HCT116 (cell line): Measurements from ENCODE around the gene IL1RN. TPM values are rescaled to one million over a fixed set of nuclear protein-coding genes. Genes with fewer than 3 reads are reported as not detected.

Experiments
- ATAC-seq: fragments of 200-7000 bp; cut with Tn5 transposase; 2 replicates; pipeline ENCODE4 v1.9.1; 2020; ENCODE audit warnings: mild to moderate bottlenecking, moderate library complexity
- BruUV-seq: library from RNA; stranded (reverse); fragments of 400-500 nt; replicated peaks from 2 replicates; lab custom pipeline; 2021; lab: Mats Ljungman, UMichigan
- CTCF ChIA-PET: fragments of 300-600 bp; sonication (Branson Sonifier 250); formaldehyde crosslinking; loops from one replicate; lab custom pipeline; 2021; ENCODE audit warnings: antibody characterized with exemption; lab: Charles Lee
- POLR2A ChIA-PET: fragments of 300-600, 350-600 bp; sonication (Branson Sonifier 250); formaldehyde crosslinking; loops from one replicate; lab custom pipeline; 2021; ENCODE audit warnings: antibody characterized with exemption; lab: Charles Lee
- RAD21 ChIA-PET, 2 experiments: fragments of 300-600 bp; sonication (Branson Sonifier 250); formaldehyde crosslinking; loops; one replicate each; lab custom pipeline; 2023; ENCODE audit warnings: low total read pairs in 2 of 2; ENCODE audit not compliant: uncharacterized antibody in 2 of 2, unreplicated experiment in 2 of 2, low non-redundant PET in 1 of 2; lab: Charles Lee
- DNase-seq: peaks from one replicate; pipeline ENCODE4 v3.0.0-alpha.2; 2010; ENCODE audit warnings: low read depth, low spot score
- H2AFZ ChIP-seq: fragments of 200-600 bp; shearing (Covaris generic), sonication (generic); 2 replicates; pipeline ENCODE4 v1.6.1; 2017; ENCODE audit warnings: low read depth, mixed run types, mixed read lengths, antibody characterized with exemption, low read length; ENCODE audit not compliant: poor library complexity, severe bottlenecking
- H3K27ac ChIP-seq: 2 replicates; pipeline ENCODE4 v1.5.1; 2012; ENCODE audit warnings: low read depth, low read length
- H3K27me3 ChIP-seq: fragments of 200-600 bp; sonication (generic); 2 replicates; pipeline ENCODE4 v1.6.1; 2016; ENCODE audit warnings: mixed run types, low read length, mixed read lengths; ENCODE audit not compliant: insufficient read depth
- H3K36me3 ChIP-seq, 2 experiments: fragments of 200-500 bp in 1 of 2; fragments of 200-600 bp in 1 of 2; sonication (Bioruptor generic) in 1 of 2; sonication (generic) in 1 of 2; 2 replicates each; pipeline versions ENCODE4 v1.5.1 to v1.6.1; 2014 to 2016; ENCODE audit warnings: low read length in 2 of 2, inconsistent platforms in 1 of 2, mixed read lengths in 1 of 2, mixed run types in 1 of 2; ENCODE audit not compliant: insufficient read depth in 2 of 2, control insufficient read depth in 1 of 2
- H3K4me1 ChIP-seq, 2 experiments: fragments of 200-600 bp in 1 of 2; sonication (generic) in 1 of 2; 2 replicates each; pipeline versions ENCODE4 v1.5.1 to v1.6.1; 2012 to 2017; ENCODE audit warnings: low read length in 2 of 2, inconsistent platforms in 1 of 2, mild to moderate bottlenecking in 1 of 2, mixed read lengths in 1 of 2, mixed run types in 1 of 2, moderate library complexity in 1 of 2; ENCODE audit not compliant: insufficient read depth in 2 of 2, control insufficient read depth in 1 of 2
- H3K4me2 ChIP-seq: fragments of 200-600 bp; sonication (generic); 2 replicates; pipeline ENCODE4 v1.6.1; 2017; ENCODE audit warnings: mixed run types, low read length, mixed read lengths
- H3K4me3 ChIP-seq, 2 experiments: fragments of 200-600 bp in 1 of 2; sonication (generic) in 1 of 2; replicated peaks in 1 of 2; 2 replicates each; pipeline ENCODE4 v1.5.1; 2011 to 2016; ENCODE audit warnings: low read length in 2 of 2, control low read depth in 1 of 2, low read depth in 1 of 2, mild to moderate bottlenecking in 1 of 2, mixed read lengths in 1 of 2, mixed run types in 1 of 2
- H3K79me2 ChIP-seq: fragments of 200-600 bp; sonication (generic); 2 replicates; pipeline ENCODE4 v1.6.1; 2017; ENCODE audit warnings: mild to moderate bottlenecking, mixed run types, low read length, moderate library complexity, mixed read lengths; ENCODE audit not compliant: insufficient read depth
- H3K9ac ChIP-seq: fragments of 200-600 bp; sonication (generic); 2 replicates; pipeline ENCODE4 v1.6.1; 2016; ENCODE audit warnings: low read length, mixed read lengths
- H3K9me2 ChIP-seq: fragments of 200-600 bp; sonication (generic), shearing (Covaris generic); 2 replicates; pipeline ENCODE4 v1.6.1; 2017; ENCODE audit warnings: mixed run types, mild to moderate bottlenecking, moderate library complexity; ENCODE audit not compliant: insufficient read depth
- H3K9me3 ChIP-seq, 2 experiments: fragments of 200-500 bp in 1 of 2; fragments of 200-600 bp in 1 of 2; sonication (Bioruptor generic) in 1 of 2; sonication (generic) in 1 of 2; 2 replicates each; pipeline ENCODE4 v1.6.1; 2014 to 2017; ENCODE audit warnings: low read length in 2 of 2, mixed read lengths in 2 of 2, inconsistent platforms in 1 of 2, low read depth in 1 of 2, mild to moderate bottlenecking in 1 of 2, mixed run types in 1 of 2, moderate library complexity in 1 of 2; ENCODE audit not compliant: control insufficient read depth in 1 of 2, insufficient read depth in 1 of 2
- H4K20me1 ChIP-seq: fragments of 200-600 bp; sonication (generic), shearing (Covaris generic); 2 replicates; pipeline ENCODE4 v1.6.1; 2017; ENCODE audit warnings: mixed run types, mild to moderate bottlenecking, moderate library complexity; ENCODE audit not compliant: insufficient read depth
- ATF3 ChIP-seq: IDR thresholded peaks from 2 replicates; pipeline ENCODE4 v1.6.1; 2012
- CBX3 ChIP-seq: IDR thresholded peaks from 2 replicates; pipeline ENCODE4 v1.6.1; 2012; ENCODE audit warnings: low read depth
- CEBPB ChIP-seq: IDR thresholded peaks from 2 replicates; pipeline ENCODE4 v1.6.1; 2012; ENCODE audit warnings: low read depth
- ELF1 ChIP-seq: IDR thresholded peaks from 2 replicates; pipeline ENCODE4 v1.6.1; 2012; ENCODE audit warnings: low read depth, borderline replicate concordance
- EZH2phosphoT487 ChIP-seq: fragments of 200-600 bp; IDR thresholded peaks from 2 replicates; pipeline ENCODE4 v1.6.1; 2018; ENCODE audit warnings: antibody characterized with exemption, borderline replicate concordance
- FOSL1 ChIP-seq: IDR thresholded peaks from 2 replicates; pipeline ENCODE4 v1.6.1; 2012; ENCODE audit warnings: low read depth
- MAX ChIP-seq: IDR thresholded peaks from 2 replicates; pipeline ENCODE4 v1.6.1; 2012
- REST ChIP-seq: IDR thresholded peaks from 2 replicates; pipeline ENCODE4 v1.6.1; 2012; ENCODE audit warnings: low read depth
- SIN3A ChIP-seq: IDR thresholded peaks from 2 replicates; pipeline ENCODE4 v1.6.1; 2012; ENCODE audit warnings: low read depth
- SRF ChIP-seq: IDR thresholded peaks from 2 replicates; pipeline ENCODE4 v1.6.1; 2012; ENCODE audit warnings: low read depth
- TCF7L2 ChIP-seq: IDR thresholded peaks from 2 replicates; pipeline ENCODE4 v1.7.0; 2011; ENCODE audit warnings: borderline replicate concordance, inconsistent platforms; ENCODE audit not compliant: insufficient read depth, insufficient read length; ENCODE audit errors: extremely low read depth
- YY1 ChIP-seq: IDR thresholded peaks from 2 replicates; pipeline ENCODE4 v1.6.1; 2011; ENCODE audit warnings: low read length, low read depth, moderate library complexity, mild to moderate bottlenecking; ENCODE audit not compliant: insufficient replicate concordance; ENCODE audit errors: extremely low read depth
- ZFX ChIP-seq: fragments of 450-650 bp; IDR thresholded peaks from 2 replicates; pipeline ENCODE4 v1.6.1; 2017
- ZNF274 ChIP-seq: fragments of 200-500 bp; sonication (Bioruptor generic); IDR thresholded peaks from 2 replicates; pipeline ENCODE4 v1.6.1; 2014; ENCODE audit warnings: mild to moderate bottlenecking, low read depth, low read length, inconsistent platforms
- intact Hi-C: fragments of 100-400 bp; cut with micrococcal nuclease; formaldehyde crosslinking; loops from 2 replicates; pipeline ENCODE4 v1.10.0; 2022
- total RNA-seq: library from RNA; stranded (reverse); gene quantifications from one replicate; pipeline ENCODE4 v1.2.1, GENCODE V29; 2021; ENCODE audit not compliant: unreplicated experiment

IL1RN gene
- total RNA-seq, 1 experiment from 2014 or later, result 0.25 TPM

GRCh38 chr2:113137827-113138226, 10.4 kb downstream of the IL1RN start:
- Histone ChIP-seq H3K27ac (no peak overlapping the region), H3K4me1 (peaks cover 0 to 21% of the 10 kb centered on the region in 2 experiments; a peak in 3 of 4 replicates), H3K79me2 (no peaks in the 10 kb centered on the region), H3K9me3 (no peaks in the 10 kb centered on the region), H3K4me2 (no peak overlapping the region), H3K9me2 (no peaks in the 10 kb centered on the region), H3K4me3 (no peak overlapping the region), H3K27me3 (no peaks in the 10 kb centered on the region), H3K9ac (no peak overlapping the region), H4K20me1 (no peaks in the 10 kb centered on the region), H2AFZ (peak overlapping the region; percentile 92), H3K36me3 (no peaks in the 10 kb centered on the region)
- POLR2A ChIA-PET, result interaction anchor here (1.0 to 2.6 kb wide), 5 partner anchors 19 to 67 kb away, joined by 3 to 11 read pairs (median 7); no protein-coding TSS in a partner anchor
- CTCF ChIA-PET, result interaction anchor here (0.5 to 4.6 kb wide), 41 partner anchors 10 to 463 kb away, joined by 3 to 103 read pairs (median 5); no protein-coding TSS in a partner anchor
- intact Hi-C loops, result loop anchor here (1.0 to 5.0 kb wide), 3 partner anchors 61 to 254 kb away; no protein-coding TSS in a partner anchor
- no peak for ATAC-seq
- RAD21 ChIA-PET, result interaction anchor here (0.7 to 2.1 kb wide), 4 partner anchors 19 to 522 kb away, joined by 3 to 10 read pairs (median 5); no protein-coding TSS in a partner anchor
- no peak for DNase-seq
- no TSS peak for BruUV-seq
- no peak for TF ChIP-seq ELF1
- TF ChIP-seq ZNF274, result no peak
- TF ChIP-seq ATF3, result no peak
- no peak for TF ChIP-seq CEBPB
- TF ChIP-seq FOSL1, result no peak
- no peak for TF ChIP-seq ZFX
- no peak for TF ChIP-seq TCF7L2
- no peak for TF ChIP-seq MAX
- TF ChIP-seq SIN3A, result no peak
- no peak for TF ChIP-seq EZH2phosphoT487
- TF ChIP-seq CBX3, result no peak
- TF ChIP-seq YY1, result no peak
- no peak for TF ChIP-seq SRF
- no peak for TF ChIP-seq REST
